GF-D8 (cell line): ENCODE data around the gene ARHGDIB.

Experiments used
- DNase-seq: peaks from one replicate; lab custom pipeline; 2025; lab: John Stamatoyannopoulos, UW

Gene ARHGDIB

DNA sequence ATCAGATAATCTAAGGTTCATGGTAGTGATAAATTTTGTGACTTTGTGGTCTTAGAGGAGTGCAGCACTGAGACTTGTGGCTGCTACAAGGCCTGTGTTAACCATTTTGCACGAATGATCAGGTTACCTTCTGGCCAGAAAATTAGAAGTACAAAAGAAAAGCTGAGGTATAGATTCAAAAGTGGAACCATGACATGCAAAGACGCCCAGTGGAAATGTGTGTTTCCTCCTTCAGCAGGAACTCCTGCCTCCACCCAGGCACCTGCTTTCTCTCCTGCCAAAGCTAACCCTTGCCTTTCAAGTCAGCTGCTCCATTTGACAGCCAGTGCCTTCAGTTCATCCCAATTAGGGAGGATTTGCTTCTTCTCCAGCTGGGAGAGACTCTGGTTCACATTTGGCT, 21.6 kb upstream of the ARHGDIB start:
- peak; percentile 8 for DNase-seq

DNA sequence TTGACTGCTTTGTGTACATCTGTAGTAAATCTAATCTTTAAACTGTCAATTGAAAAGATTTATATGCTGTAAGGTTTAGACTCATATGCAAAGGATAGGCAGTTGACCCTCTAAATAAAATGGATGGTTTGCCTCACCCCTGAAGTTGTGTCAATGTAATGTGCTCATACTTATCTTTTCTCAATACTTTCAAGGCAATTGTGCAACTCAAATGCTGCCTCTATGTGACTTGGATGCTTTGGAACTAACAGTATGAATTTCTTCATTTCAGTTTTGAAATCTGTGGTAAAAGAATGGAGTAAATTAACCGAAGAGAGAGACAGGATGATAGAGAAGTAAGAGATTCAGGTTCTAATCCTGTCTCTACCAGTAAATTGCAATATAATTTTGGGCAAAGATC, 21.2 kb upstream of the ARHGDIB start:
- peak; percentile 74 for DNase-seq

DNA sequence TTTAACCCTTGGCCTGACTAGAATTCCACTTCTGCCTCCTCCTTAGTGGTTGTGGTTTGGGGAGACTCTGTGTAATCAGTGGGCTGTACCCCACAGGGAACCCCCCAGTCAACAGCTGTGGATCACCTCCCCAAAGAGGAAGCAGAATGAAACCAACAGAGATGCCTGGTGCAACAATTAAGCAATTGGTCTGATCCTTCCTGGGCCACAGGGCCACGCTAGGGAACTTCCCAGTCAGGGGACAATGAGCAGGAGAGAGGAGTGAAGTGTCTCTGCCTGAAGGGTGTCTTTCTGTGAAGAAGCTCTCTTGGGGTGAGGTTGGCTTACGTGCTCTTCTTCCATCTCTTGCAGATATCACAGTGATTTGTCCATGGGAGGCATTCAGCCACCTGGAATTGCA, 19.6 kb upstream of the ARHGDIB start:
- DNase-seq: peak; percentile 35

DNA sequence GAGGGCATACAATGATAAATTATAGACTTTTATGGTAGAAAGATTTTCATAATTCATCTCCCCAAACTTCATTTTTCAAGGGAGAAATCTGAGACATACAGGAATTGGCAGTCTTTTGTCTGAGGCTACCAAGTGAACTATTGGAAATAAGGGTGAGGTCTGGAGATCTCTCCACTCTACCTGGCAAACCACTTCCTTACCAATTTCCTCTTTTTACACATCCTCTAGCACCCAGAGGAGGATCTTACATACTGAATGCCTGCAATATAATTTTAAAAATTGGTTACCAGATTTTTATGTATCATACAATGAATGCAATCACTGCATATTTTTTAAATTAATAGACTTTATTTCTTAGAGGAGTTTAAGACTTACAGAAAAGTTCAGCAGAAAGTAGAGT, 18.1 kb upstream of the ARHGDIB start:
- DNase-seq: no peak

DNA sequence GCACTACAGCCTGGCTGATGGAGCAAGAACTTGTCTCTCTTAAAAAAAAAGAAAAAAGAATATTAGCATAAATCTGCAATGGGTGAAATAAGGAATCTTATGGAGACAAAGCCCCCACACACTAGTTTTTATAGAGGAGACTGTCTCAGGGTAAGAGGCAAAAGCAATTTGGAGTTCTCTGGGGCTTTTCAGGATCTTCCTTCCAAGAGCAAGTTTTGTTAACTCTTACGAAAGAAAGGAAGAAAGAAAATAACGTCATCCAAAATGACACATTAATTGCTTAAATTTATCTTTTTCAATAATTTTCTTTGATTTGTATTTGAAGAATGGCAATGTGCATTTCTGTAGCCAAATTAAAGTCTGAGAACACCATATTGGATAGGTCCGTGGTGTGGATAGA, 15.3 kb upstream of the ARHGDIB start:
- no peak for DNase-seq

DNA sequence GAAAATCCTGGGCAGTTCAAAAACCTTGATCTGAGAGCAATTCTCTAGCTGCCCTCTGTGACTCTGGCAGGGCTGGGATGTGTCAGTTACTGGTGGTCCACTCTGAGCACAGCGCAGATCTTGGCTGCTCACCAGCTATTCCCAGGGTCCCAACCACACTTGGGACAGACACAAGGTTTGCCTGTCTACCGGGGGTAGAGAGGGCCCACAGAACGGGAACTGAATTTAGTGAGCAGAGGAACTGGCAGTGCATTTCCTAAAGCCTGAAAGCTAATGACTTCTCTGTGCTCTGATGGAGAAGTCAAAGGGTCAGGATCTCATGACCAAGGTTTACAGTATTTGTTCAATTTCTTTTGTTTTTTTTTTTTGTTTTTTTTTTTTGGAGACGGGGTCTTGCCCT, 14.1 kb upstream of the ARHGDIB start:
- DNase-seq: no peak

DNA sequence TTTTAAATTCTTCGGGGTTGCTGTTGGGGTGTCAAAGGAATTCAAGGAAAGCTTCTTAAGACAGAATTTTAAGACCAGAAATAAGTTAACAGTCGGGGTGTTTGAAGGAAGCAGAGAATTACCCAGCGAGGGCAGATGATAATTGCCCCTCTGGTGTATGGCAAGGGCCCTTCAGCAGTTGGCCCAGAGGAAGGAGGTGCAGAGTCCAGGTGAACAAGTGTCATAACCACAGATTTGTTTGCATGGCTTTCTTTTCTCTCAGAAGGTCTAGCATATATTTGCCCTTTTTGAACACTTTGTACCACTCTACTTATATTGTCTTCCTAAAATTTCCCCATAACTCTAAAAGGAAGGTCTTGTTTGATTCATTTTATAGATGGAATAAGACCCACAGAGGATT, 13.2 kb upstream of the ARHGDIB start:
- no peak for DNase-seq

DNA sequence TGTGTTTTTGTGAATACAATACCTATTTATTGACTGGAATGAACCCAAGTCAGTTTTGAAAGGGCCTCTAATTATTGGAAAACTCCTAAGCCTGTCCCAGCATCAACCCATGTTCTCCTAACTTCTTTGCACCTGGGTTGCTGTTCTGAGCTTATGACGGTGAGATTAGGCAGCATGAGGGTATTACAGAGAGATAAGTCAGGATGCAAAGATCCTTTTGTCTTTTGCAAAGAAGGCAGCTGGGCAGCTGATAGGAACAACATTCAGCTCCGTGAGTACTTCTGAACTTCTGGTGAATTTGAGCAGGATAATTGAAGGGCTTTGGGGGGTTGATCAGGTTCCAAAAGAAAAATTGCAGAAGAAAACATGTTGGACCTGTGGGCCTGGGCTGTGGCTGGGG, 11.4 kb upstream of the ARHGDIB start, which contains the start of gene PDE6H:
PDE6H (plus strand) TSS at position 227 of the 400 bp plus-strand sequence. CDS start 4,971 bp downstream, outside the sequence.
- DNase-seq: no peak

DNA sequence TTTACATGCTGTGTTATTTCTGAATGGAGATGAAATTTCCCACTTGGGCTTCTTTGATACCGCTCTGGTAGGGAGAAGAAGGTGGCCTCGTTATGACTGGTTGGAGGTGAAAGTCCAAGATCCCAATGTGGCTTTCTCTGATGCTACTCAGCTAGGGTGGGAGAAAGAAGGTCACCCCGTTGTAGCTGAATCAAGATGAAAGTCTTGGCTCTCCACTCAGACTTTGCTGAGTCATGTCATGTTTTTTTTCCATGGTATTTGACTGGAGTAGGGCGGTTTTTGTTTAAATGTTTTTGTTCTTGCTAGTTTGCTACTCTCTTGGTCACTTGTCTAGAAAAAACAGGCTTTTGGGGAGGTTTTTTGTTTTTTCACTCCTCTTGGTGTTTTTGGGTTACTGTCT, 9.1 kb upstream of the ARHGDIB start:
- no peak for DNase-seq

DNA sequence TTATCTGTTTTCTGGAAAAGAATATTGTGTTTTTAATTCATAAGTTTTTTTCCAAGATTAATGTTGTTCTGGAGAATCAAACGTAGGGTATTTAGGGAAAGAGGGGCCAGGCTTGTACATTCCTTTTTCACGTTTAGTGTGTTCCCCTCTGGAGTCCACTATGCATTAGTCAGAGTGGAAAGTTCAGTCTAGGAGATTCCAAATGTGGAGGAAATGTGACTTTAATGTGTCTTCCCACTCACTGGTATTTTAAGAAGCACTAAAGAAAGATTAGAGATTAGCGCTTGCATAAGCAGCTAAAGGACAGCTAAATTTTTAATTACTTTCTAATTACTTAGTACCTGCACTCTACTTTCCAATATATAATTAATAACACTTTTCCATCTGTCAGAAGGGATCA, 7.1 kb upstream of the ARHGDIB start:
- DNase-seq: no peak

DNA sequence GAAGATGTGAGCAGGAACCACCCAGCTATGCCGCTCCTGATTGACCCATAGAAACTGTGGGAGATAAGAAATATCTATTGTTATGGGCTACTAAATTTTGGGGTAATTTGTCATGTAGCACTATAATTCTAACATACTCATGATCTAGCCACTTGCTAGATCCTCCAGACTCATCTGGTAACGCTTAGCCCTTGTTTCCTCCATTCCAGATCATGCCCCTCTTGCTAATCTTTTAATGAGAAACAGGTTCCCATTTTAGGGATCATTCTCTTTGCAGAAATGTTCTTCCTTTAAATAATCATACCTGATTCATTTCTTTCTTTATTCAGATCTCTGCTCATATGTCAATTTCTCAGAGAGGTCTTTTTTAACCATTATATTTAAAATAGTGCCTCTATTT, 3.8 kb upstream of the ARHGDIB start:
- no peak for DNase-seq

DNA sequence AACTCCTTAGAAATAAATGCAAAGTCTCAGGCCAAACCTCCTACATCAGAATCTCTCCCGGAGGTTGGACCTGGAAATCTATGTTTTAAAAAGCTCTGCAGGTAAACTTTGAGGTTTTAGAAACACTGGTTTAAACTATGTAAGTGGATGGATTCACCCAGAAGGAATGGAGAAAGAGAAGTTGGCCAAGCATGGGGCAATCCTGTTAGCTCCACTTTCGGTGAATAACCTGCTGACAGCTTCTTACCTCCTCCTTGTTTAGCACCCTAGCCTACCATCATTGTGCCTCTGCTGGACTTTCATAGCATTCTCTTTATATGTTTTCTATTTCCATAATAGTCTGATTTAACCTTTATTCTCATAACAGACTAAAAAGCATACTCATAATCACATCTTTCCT, 3.0 kb upstream of the ARHGDIB start:
- DNase-seq: no peak

DNA sequence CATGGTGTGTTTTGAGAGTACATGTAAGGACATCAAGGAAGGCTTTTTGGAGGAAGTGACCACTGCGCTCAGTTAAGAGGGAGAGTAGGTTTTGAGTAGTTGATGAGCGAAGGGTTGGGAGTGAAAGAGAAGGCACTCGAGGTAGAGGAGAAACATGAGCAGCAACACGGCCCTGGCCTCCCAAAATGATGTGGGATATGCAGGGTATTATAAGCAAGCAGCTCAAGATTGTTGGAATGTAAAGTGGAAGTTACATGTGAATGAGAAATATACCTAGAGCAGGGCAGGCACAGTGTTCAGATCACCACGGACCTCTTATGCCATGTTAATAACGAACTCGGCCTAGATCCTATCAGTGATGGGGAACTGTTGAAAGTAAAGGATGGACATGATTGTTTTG, 2.1 kb upstream of the ARHGDIB start:
- DNase-seq: no peak

DNA sequence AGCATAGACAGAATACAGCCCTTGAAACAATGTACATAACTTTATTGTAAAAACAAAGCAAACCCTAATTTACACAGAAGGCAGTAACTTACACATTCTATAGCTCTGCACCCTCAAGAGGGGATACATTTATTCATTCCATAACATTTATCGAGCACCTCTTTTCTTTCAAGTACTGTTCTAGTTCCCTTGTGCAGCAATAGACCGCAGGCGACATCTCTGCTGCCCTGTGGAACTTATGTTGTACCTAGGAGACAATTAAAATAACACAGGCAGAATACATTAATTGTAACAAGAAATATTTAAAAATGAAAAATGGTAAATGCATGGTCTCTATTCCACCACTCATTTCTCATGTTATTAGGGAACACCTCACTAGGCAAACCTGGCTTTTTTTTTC, 1.4 kb upstream of the ARHGDIB start:
- DNase-seq: no peak

DNA sequence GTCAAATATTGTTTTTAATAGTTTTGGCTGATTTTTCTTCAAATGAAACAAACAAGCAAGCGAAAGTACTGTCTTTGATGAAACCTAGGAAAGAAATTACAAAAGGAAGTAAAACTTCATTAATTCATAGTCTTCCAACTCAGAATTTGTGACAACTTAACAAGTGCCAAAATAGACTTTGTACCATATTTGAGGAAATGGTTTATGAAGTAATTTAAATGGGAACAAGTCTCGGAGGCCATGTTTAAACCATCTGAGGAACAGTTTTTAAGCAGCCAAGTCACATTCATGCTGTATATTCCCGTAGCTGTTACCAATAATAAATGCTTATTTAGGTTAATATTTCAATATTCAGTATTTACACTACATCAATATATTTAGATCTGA, 745 bp upstream of the ARHGDIB start:
- no peak for DNase-seq

DNA sequence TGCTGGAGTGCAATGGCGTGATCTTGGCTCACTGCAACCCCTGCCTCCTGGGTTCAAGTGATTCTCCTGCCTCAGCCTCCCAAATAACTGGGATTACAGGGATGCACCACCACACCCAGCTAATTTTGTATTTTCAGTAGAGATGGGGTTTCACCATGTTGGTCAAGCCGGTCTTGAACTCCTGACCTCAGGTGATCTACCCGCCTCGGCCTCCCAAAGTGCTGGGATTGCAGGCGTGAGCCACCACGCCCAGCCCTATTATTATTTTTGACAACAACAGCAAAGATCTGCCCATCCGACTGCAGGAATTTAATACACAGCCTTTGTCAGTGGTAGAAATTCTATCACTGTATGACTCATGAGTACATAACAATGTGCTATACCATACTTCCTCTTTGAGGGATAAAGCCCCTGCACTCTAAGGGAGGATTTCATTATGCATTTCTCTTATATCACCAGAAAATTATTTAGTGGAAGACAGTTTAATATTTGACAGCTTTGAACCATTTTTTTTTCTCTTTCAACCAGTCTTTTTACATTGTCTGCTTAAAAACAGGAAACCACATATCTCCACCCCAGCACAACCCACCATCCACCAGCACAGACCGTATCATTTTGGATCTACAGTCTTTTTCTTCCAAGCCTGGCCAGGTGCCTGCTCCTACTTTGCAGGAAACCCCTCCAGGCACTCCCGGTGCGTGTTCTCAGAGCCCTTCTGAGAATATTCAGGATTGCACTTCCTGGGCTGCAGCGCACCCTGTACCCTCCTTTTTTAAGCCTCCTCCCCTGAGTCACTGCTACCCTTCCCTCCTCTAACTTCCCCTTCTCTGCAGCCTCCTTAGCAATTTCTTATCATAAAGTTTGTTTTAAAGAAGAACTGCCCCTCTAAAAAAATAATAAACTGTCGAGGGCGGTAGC, 594 bp downstream of the ARHGDIB start:
- peak; percentile 57 for DNase-seq

DNA sequence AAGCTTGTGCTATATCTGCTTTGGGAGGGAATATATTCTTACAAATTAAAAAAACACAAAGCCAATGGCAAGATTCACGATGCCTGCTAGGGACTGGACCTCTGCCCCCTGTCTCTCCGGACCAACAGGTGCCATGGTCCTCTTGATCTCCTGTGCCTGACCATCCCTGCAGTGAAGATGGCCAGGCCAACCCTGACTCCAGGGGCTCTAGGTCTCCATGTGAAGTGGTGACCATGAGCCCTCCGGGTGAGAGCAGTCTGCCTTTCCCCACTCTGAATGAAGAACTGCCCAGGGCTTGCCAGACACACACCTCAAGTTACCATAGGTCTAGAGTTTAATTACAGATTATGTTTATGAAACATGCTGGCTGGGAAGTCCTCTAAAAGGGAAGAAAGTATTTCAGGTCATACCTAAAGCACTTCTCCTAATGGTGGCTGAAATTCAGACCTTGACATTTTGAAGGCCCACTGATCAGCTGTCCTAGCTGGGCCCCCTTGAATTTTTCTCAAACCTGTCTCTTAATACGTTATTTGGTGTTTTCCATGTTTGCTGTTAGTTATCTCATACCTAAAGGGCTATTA, 1.4 kb downstream of the ARHGDIB start:
- no peak for DNase-seq

DNA sequence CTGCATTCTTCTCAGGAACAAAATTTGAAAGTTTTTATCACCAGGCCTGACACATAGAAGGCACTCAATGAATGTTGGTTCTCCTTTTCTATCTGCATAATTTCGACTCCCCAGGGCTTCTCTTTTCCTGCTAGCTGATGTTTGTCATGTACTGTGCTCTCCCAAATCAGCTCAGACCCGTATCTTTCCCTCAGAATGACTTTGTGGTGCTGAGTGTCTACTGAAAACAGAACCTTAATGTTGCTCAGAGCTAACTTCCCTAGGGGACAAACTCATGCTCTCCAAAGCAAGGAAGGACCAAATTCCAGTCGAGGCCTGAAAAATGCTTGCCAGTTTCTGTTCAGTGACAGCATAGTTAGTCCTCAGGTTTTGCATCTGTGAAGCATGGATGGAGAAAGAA, 1.9 kb downstream of the ARHGDIB start:
- no peak for DNase-seq

DNA sequence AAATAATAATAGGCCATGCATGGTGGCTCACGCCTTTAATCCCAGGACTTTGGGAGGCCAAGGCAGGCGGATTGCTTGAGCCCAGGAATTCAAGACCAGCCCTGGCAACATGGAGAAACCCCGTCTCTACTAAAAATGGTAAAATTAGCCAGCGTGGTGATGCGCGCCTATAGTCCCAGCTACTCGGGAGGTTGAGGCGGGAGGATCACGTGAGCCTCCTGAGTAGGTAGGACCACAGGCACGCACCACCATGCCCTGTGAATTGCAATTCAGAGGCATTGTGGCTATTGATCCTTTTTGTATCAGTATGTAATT, 2.3 kb downstream of the ARHGDIB start:
- DNase-seq: no peak

DNA sequence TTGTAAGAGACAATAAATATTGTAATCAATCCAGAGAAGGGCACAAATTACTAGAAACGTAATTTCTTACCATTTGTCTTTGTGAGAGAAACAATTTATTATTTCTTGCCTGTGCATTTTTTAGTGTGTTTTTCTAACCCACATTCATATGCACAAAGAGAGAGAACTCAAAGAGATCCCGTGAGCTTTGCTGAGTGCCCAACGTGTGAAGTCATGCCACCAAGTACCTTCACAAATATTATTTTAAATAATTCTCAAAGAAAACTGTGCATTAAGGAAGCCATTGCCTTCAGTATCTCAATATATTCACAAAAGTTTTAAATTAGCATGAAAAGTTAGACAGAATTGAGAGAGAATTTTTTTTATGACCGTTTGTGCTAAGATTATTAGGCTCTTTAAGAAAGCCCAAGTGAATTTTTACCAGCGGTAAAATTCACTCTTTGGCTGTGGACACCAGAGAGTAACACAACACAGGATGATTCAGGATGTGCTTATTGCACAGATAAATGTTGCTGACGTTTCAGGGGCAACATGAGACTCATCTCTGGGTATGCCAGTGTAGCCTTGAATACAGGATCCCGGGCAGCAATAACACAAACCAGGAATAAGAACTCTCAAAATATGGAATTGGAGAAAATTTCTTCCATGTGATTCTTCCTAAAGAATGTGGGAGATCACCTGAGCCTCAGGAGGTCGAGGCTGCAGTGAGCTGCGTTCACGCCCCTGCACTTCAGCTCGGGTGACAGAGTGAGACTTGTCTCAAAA, 2.9 kb downstream of the ARHGDIB start:
- no peak for DNase-seq

DNA sequence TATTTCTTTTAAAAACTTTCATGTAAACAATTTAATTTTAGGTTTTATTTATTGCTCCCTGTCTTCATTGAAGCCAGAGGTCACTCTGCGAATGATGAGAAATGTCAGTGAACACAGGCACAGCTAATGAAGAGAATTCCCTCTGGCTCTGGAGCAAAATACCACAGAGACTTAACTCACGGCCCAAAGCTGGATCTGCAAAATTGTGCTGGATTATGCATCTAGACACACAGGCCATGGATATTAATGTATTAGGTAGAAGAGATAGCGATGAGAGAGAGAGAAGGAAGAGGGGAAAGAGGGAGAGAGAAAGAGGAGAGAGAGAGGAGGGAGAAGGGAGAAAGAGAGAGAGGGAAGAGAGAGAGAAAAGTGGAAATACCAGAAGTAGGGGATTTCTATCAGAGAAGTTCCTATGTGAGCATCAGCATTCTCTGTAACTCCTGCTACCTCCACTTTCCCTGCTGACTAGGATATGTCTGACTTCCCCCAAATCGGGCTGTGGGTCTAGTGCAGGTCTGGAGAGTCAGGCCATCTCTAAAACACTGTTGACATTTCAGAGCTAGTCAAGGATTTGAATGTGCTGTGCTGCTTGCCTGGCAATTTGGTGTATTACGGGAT, 3.7 kb downstream of the ARHGDIB start:
- no peak for DNase-seq

DNA sequence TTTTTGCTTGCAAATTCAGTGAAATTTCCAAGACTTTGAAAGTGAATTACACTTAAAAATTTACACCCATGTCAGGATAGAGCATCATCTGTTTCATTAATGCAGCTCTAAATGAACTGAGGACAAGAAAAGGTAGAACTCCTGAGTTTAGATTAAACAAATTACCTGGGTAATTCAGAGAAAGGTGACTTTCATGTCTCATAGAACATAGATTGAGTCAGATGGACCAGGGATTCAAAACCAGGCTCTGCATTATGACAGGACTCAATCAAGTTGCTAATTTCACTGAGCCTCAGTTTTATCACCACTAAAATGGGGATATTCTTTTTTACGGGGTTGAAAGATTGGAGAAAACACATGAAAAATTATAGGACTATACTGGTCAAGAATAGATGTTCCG, 4.5 kb downstream of the ARHGDIB start:
- no peak for DNase-seq
